HepG2 (cell line): ENCODE measurements around the gene DSCAML1. TPM values are rescaled to one million over a fixed set of nuclear protein-coding genes. Genes with fewer than 3 reads are reported as not detected.

ENCODE experiments used
- CREM ChIP-seq, 2 experiments: sonication (generic) in 1 of 2; formaldehyde crosslinking in 1 of 2; IDR thresholded peaks; 2 replicates each; pipeline versions ENCODE4 v1.4.0 to v1.6.1; 2016 to 2020; ENCODE audit warnings: antibody characterized with exemption in 1 of 2, mild to moderate bottlenecking in 1 of 2, missing genetic modification reagents in 1 of 2
- DNMT1 ChIP-seq: sonication (generic); formaldehyde crosslinking; IDR thresholded peaks from 2 replicates; pipeline ENCODE4 v1.5.1; 2020; ENCODE audit warnings: mild to moderate bottlenecking, missing genetic modification reagents
- MIXL1 ChIP-seq: IDR thresholded peaks from 2 replicates; pipeline ENCODE4 v1.6.1; 2016
- NFKBIZ ChIP-seq: IDR thresholded peaks from 2 replicates; pipeline ENCODE4 v1.6.1; 2018; ENCODE audit warnings: missing genetic modification reagents, missing compliant biosample characterization
- TOPORS ChIP-seq: sonication (generic); formaldehyde crosslinking; IDR thresholded peaks from 2 replicates; pipeline ENCODE4 v1.8.0; 2023; ENCODE audit warnings: mild to moderate bottlenecking, missing genetic modification reagents
- ZNF207 ChIP-seq: fragments of 450-650 bp; IDR thresholded peaks from 2 replicates; pipeline ENCODE4 v1.6.1; 2016; ENCODE audit warnings: antibody characterized with exemption, borderline replicate concordance
- ZNF468 ChIP-seq: sonication (generic); formaldehyde crosslinking; IDR thresholded peaks from 2 replicates; pipeline ENCODE4 v1.8.0; 2022; ENCODE audit warnings: mild to moderate bottlenecking, moderate library complexity, missing genetic modification reagents
- ZNF674 ChIP-seq: sonication (generic); formaldehyde crosslinking; IDR thresholded peaks from 2 replicates; pipeline ENCODE4 v1.5.0; 2020; ENCODE audit warnings: low read depth, mild to moderate bottlenecking, missing genetic modification reagents
- ZNF75D ChIP-seq: sonication (generic); formaldehyde crosslinking; IDR thresholded peaks from 2 replicates; pipeline ENCODE4 v1.8.1; 2023; ENCODE audit warnings: missing genetic modification reagents, mild to moderate bottlenecking, borderline replicate concordance
- ZNF775 ChIP-seq: sonication (generic); formaldehyde crosslinking; IDR thresholded peaks from 2 replicates; pipeline ENCODE4 v1.4.0; 2020; ENCODE audit warnings: missing genetic modification reagents, mild to moderate bottlenecking, moderate library complexity, borderline replicate concordance
- ZNF790 ChIP-seq: sonication (generic); formaldehyde crosslinking; IDR thresholded peaks from 2 replicates; pipeline ENCODE4 v1.8.0; 2022; ENCODE audit warnings: missing genetic modification reagents, mild to moderate bottlenecking, borderline replicate concordance
- ZSCAN9 ChIP-seq: IDR thresholded peaks from 2 replicates; pipeline ENCODE4 v1.6.1; 2016; ENCODE audit warnings: borderline replicate concordance
- polyA plus RNA-seq, 8 experiments: library from polyadenylated mRNA; depleted of rRNA in 3 of 8; stranded (reverse) in 7 of 8; unstranded in 1 of 8; fragments of >200 nt; fragmentation: Illumina TruSeq in 4 of 8; extraction: Trizol in 4 of 8; gene quantifications; 2 replicates each; pipeline versions ENCODE4 v1.2.1 to v1.2.3, GENCODE V29; 2011 to 2016; ENCODE audit warnings: low read depth in 4 of 8, missing spikeins in 1 of 8, mixed read lengths in 1 of 8; ENCODE audit not compliant: insufficient read depth in 1 of 8
- total RNA-seq, 5 experiments: library from RNA; depleted of rRNA; stranded (reverse); fragments of >200 nt; fragmentation: Illumina TruSeq; extraction: Trizol; gene quantifications; 2 replicates each; pipeline ENCODE4 v1.2.3, GENCODE V29; 2016; ENCODE audit warnings: low read depth in 1 of 5
- TF ChIP-seq, protein P1 (sequence below): sonication (generic); formaldehyde crosslinking; IDR thresholded peaks from 2 replicates; pipeline ENCODE4 v1.5.0; 2020; ENCODE audit warnings: missing genetic modification reagents, mild to moderate bottlenecking, borderline replicate concordance
- TF ChIP-seq, protein P2 (sequence below): sonication (generic); formaldehyde crosslinking; IDR thresholded peaks from 2 replicates; pipeline ENCODE4 v1.4.0; 2020; ENCODE audit warnings: missing genetic modification reagents, borderline replicate concordance
- TF ChIP-seq, protein P3 (sequence below): sonication (generic); formaldehyde crosslinking; IDR thresholded peaks from 2 replicates; pipeline ENCODE4 v1.9.0; 2021; ENCODE audit warnings: missing genetic modification reagents, borderline replicate concordance
- TF ChIP-seq, protein P4 (sequence below): sonication (generic); formaldehyde crosslinking; IDR thresholded peaks from 2 replicates; pipeline ENCODE4 v1.5.0; 2020; ENCODE audit warnings: mild to moderate bottlenecking, missing genetic modification reagents
- TF ChIP-seq, protein P5 (sequence below): sonication (generic); formaldehyde crosslinking; conservative IDR thresholded peaks from 2 replicates; pipeline ENCODE4 v1.4.0; 2020; ENCODE audit warnings: missing genetic modification reagents

DSCAML1 gene
- total and polyA plus RNA-seq, 2 of the 13 experiments (the other 11 are each of a cell fraction or from before 2014, with no cell fraction given): 0.29 to 0.40 TPM

DNA sequence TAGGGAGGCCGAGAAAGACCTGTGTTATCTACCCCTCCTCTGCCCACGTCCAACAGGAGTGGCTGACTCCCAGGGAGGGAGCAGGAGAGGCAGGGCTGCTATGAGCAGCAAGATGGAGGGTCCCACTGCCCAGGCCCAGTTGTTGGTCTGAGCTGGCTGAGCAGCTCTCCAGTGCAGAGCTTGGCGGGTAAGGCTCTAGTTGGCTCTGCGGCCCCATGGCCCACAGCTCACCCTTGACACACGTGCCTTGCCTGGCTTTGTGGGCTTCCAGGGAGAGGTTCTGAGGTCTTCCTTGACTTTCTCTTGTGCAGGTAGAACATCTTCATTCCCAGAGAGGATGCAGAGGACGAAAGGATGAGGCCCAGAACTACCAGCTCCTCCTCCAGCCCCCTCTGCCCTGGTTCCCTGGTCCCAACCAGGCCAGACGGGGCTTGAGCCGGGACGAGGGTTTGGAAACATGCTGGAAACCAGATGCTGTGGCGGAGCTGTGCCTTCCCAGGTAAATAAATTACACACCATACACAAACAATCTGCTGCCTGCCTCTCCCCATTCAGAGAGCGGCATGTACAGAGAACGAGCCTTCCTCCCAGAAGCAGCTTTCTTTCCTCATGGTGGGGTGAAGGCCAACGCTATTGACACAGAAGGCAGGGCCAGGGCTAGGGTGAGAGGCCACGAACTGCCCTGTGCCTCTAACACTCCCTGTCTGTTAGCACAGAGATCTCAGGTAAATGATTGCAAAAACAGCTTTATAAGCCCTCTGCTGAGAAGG is 48.1 kb downstream of the DSCAML1 start (continued):
- TF ChIP-seq, protein P1, sequence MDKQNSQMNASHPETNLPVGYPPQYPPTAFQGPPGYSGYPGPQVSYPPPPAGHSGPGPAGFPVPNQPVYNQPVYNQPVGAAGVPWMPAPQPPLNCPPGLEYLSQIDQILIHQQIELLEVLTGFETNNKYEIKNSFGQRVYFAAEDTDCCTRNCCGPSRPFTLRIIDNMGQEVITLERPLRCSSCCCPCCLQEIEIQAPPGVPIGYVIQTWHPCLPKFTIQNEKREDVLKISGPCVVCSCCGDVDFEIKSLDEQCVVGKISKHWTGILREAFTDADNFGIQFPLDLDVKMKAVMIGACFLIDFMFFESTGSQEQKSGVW (CRISPR knock-in tag): no peak
- no peak for TF ChIP-seq DNMT1 (CRISPR knock-in tag)
- 0 out of 2 replicates have a peak, but pooled peaks have one; percentile 30 for TF ChIP-seq ZSCAN9
- TF ChIP-seq CREM (IDR thresholded peaks at IDR 0.05): peak; percentile 55; the same call in 1 of the 2 replicates
- TF ChIP-seq CREM (CRISPR knock-in tag; IDR thresholded peaks at IDR 0.05): no peak
- TF ChIP-seq ZNF775 (CRISPR knock-in tag): no peak
- no peak for TF ChIP-seq TOPORS (CRISPR knock-in tag)
- TF ChIP-seq, protein P2, sequence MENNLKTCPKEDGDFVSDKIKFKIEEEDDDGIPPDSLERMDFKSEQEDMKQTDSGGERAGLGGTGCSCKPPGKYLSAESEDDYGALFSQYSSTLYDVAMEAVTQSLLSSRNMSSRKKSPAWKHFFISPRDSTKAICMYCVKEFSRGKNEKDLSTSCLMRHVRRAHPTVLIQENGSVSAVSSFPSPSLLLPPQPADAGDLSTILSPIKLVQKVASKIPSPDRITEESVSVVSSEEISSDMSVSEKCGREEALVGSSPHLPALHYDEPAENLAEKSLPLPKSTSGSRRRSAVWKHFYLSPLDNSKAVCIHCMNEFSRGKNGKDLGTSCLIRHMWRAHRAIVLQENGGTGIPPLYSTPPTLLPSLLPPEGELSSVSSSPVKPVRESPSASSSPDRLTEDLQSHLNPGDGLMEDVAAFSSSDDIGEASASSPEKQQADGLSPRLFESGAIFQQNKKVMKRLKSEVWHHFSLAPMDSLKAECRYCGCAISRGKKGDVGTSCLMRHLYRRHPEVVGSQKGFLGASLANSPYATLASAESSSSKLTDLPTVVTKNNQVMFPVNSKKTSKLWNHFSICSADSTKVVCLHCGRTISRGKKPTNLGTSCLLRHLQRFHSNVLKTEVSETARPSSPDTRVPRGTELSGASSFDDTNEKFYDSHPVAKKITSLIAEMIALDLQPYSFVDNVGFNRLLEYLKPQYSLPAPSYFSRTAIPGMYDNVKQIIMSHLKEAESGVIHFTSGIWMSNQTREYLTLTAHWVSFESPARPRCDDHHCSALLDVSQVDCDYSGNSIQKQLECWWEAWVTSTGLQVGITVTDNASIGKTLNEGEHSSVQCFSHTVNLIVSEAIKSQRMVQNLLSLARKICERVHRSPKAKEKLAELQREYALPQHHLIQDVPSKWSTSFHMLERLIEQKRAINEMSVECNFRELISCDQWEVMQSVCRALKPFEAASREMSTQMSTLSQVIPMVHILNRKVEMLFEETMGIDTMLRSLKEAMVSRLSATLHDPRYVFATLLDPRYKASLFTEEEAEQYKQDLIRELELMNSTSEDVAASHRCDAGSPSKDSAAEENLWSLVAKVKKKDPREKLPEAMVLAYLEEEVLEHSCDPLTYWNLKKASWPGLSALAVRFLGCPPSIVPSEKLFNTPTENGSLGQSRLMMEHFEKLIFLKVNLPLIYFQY: peak; percentile 56; the same call in 1 of the 2 replicates
- TF ChIP-seq, protein P3, sequence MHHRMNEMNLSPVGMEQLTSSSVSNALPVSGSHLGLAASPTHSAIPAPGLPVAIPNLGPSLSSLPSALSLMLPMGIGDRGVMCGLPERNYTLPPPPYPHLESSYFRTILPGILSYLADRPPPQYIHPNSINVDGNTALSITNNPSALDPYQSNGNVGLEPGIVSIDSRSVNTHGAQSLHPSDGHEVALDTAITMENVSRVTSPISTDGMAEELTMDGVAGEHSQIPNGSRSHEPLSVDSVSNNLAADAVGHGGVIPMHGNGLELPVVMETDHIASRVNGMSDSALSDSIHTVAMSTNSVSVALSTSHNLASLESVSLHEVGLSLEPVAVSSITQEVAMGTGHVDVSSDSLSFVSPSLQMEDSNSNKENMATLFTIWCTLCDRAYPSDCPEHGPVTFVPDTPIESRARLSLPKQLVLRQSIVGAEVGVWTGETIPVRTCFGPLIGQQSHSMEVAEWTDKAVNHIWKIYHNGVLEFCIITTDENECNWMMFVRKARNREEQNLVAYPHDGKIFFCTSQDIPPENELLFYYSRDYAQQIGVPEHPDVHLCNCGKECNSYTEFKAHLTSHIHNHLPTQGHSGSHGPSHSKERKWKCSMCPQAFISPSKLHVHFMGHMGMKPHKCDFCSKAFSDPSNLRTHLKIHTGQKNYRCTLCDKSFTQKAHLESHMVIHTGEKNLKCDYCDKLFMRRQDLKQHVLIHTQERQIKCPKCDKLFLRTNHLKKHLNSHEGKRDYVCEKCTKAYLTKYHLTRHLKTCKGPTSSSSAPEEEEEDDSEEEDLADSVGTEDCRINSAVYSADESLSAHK: no peak
- 0 out of 2 replicates have a peak, but pooled peaks have one; percentile 43 for TF ChIP-seq ZNF674 (CRISPR knock-in tag)
- TF ChIP-seq, protein P4, sequence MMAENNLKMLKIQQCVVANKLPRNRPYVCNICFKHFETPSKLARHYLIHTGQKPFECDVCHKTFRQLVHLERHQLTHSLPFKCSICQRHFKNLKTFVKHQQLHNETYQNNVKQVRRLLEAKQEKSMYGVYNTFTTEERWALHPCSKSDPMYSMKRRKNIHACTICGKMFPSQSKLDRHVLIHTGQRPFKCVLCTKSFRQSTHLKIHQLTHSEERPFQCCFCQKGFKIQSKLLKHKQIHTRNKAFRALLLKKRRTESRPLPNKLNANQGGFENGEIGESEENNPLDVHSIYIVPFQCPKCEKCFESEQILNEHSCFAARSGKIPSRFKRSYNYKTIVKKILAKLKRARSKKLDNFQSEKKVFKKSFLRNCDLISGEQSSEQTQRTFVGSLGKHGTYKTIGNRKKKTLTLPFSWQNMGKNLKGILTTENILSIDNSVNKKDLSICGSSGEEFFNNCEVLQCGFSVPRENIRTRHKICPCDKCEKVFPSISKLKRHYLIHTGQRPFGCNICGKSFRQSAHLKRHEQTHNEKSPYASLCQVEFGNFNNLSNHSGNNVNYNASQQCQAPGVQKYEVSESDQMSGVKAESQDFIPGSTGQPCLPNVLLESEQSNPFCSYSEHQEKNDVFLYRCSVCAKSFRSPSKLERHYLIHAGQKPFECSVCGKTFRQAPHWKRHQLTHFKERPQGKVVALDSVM (CRISPR knock-in tag): peak; percentile 41; the same call in 1 of the 2 replicates
- TF ChIP-seq ZNF790 (CRISPR knock-in tag): no peak
- TF ChIP-seq MIXL1 (CRISPR knock-in tag): peak; percentile 70; the same call in 1 of the 2 replicates
- no peak for TF ChIP-seq ZNF468 (CRISPR knock-in tag)
- no peak for TF ChIP-seq ZNF75D
- TF ChIP-seq NFKBIZ (CRISPR knock-in tag): peak; percentile 68; the same call in 1 of the 2 replicates
- no peak for TF ChIP-seq ZNF207
- TF ChIP-seq, protein P5, sequence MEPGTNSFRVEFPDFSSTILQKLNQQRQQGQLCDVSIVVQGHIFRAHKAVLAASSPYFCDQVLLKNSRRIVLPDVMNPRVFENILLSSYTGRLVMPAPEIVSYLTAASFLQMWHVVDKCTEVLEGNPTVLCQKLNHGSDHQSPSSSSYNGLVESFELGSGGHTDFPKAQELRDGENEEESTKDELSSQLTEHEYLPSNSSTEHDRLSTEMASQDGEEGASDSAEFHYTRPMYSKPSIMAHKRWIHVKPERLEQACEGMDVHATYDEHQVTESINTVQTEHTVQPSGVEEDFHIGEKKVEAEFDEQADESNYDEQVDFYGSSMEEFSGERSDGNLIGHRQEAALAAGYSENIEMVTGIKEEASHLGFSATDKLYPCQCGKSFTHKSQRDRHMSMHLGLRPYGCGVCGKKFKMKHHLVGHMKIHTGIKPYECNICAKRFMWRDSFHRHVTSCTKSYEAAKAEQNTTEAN (CRISPR knock-in tag): no peak
